Ascending aorta (tissue), 2 donors: ENCODE measurements around the gene JPH3. TPM values are rescaled to one million over a fixed set of nuclear protein-coding genes. Genes with fewer than 3 reads are reported as not detected.

Experiments used
- DNase-seq, 2 donors: peaks; one replicate each; pipeline ENCODE4 v3.0.0-alpha.2; 2019; ENCODE audit warnings: low spot score in 2 of 2
- H3K27ac ChIP-seq, 2 donors: fragments of 200-600 bp; sonication (generic); one replicate each; pipeline ENCODE4 v1.5.1; 2016 to 2017; ENCODE audit warnings: mild to moderate bottlenecking in 1 of 2
- H3K27me3 ChIP-seq: fragments of 200-600 bp; sonication (generic); one replicate; pipeline ENCODE4 v1.5.1; 2017
- H3K36me3 ChIP-seq, 2 donors: fragments of 200-600 bp; sonication (generic); one replicate each; pipeline ENCODE4 v1.5.1; 2016
- H3K4me1 ChIP-seq, 2 donors: fragments of 200-600 bp; sonication (generic); one replicate each; pipeline ENCODE4 v1.5.1; 2016 to 2017; ENCODE audit warnings: mild to moderate bottlenecking in 1 of 2
- H3K4me3 ChIP-seq, 2 donors: fragments of 200-600 bp; sonication (generic); one replicate each; pipeline ENCODE4 v1.5.1; 2016 to 2017; ENCODE audit warnings: mild to moderate bottlenecking in 1 of 2
- H3K9me3 ChIP-seq, 2 donors: fragments of 200-600 bp; sonication (generic); one replicate each; pipeline ENCODE4 v1.5.1; 2016
- CTCF ChIP-seq, 3 experiments: fragments of 200-600 bp in 2 of 3; fragments of 450-650 bp in 1 of 3; sonication (generic) in 2 of 3; IDR thresholded peaks; one replicate each; pipeline ENCODE4 v1.5.1; 2016 to 2019; ENCODE audit warnings: antibody characterized with exemption in 3 of 3, mild to moderate bottlenecking in 1 of 3, moderate library complexity in 1 of 3
- intact Hi-C: fragments of 100-400 bp; cut with DNase I; formaldehyde crosslinking; loops from one replicate; pipeline ENCODE4 v1.15.1; 2023
- total RNA-seq: library from RNA; depleted of rRNA; stranded (reverse); fragments of >200 nt; gene quantifications from one replicate; pipeline ENCODE4 v1.1.0, GENCODE V29; 2016

Gene JPH3
- total RNA-seq, 1 donor from 2014 or later: not detected

- peaks cover 0 to 2% of the 10 kb centered on the region in 2 donors for H3K4me1 ChIP-seq
- H3K27me3 ChIP-seq: no peaks in the 10 kb centered on the region
- no peaks in the 10 kb centered on the region for H3K9me3 ChIP-seq
- DNase-seq: no peak
- H3K4me3 ChIP-seq: no peak overlapping the region
- intact Hi-C loops: no loop called here
- H3K36me3 ChIP-seq: peaks cover 0 to 4% of the 10 kb centered on the region in 2 donors
- TF ChIP-seq CTCF (IDR thresholded peaks at IDR 0.05): no peak
- H3K27ac ChIP-seq: no peak overlapping the region
Measured at GRCh38 chr16:87692756-87693155, 90.4 kb downstream of the JPH3 start.

GRCh38 chr16:87693827-87694226 lies 91.5 kb downstream of the JPH3 start:
- intact Hi-C loops: no loop called here
- H3K27ac ChIP-seq: no peak overlapping the region

GRCh38 chr16:87694441-87695125 lies 92.3 kb downstream of the JPH3 start:
- Histone ChIP-seq H3K4me1 (peaks cover 0 to 2% of the 10 kb centered on the region in 2 donors), H3K4me3 (no peak overlapping the region), H3K27me3 (no peaks in the 10 kb centered on the region), H3K9me3 (no peaks in the 10 kb centered on the region), H3K27ac (no peak overlapping the region), H3K36me3 (peaks cover 0 to 5% of the 10 kb centered on the region in 2 donors)
- intact Hi-C loops: no loop called here
- TF ChIP-seq CTCF (IDR thresholded peaks at IDR 0.05): no peak
- DNase-seq: no peak

More at GRCh38 chr16:87693827-87694226, 91.5 kb downstream of the JPH3 start:
- no peak for TF ChIP-seq CTCF (IDR thresholded peaks at IDR 0.05)
- no peaks in the 10 kb centered on the region for H3K27me3 ChIP-seq
- H3K4me1 ChIP-seq: peaks cover 0 to 2% of the 10 kb centered on the region in 2 donors
- H3K4me3 ChIP-seq: no peak overlapping the region
- no peaks in the 10 kb centered on the region for H3K9me3 ChIP-seq
- H3K36me3 ChIP-seq: peaks cover 0 to 4% of the 10 kb centered on the region in 2 donors
- no peak for DNase-seq

- H3K27me3 ChIP-seq: no peaks in the 10 kb centered on the region
- intact Hi-C loops: no loop called here
- DNase-seq: no peak
- TF ChIP-seq CTCF (IDR thresholded peaks at IDR 0.05): no peak
- no peak overlapping the region for H3K4me3 ChIP-seq
- no peaks in the 10 kb centered on the region for H3K9me3 ChIP-seq
- peaks cover 0 to 10% of the 10 kb centered on the region in 2 donors for H3K36me3 ChIP-seq
- H3K27ac ChIP-seq: no peak overlapping the region
- peaks cover 0 to 2% of the 10 kb centered on the region in 2 donors for H3K4me1 ChIP-seq
Measured at GRCh38 chr16:87695534-87695933, 93.2 kb downstream of the JPH3 start.

- H3K9me3 ChIP-seq: no peaks in the 10 kb centered on the region
- DNase-seq: no peak
- no peaks in the 10 kb centered on the region for H3K27me3 ChIP-seq
- TF ChIP-seq CTCF (IDR thresholded peaks at IDR 0.05): no peak
- no peak overlapping the region for H3K4me3 ChIP-seq
- H3K27ac ChIP-seq: no peak overlapping the region
- H3K36me3 ChIP-seq: peaks cover 0 to 16% of the 10 kb centered on the region in 2 donors
- H3K4me1 ChIP-seq: no peaks in the 10 kb centered on the region
- intact Hi-C loops: no loop called here
Measured at GRCh38 chr16:87696726-87697125, 94.4 kb downstream of the JPH3 start.
